Measurements from ENCODE around the gene DDX21. TPM values are rescaled to one million over a fixed set of nuclear protein-coding genes. Genes with fewer than 3 reads are reported as not detected.

DDX21 gene
- 147 and 243 TPM in 2 replicates for total RNA-seq (2016; rRNA removed; fragmentation: Illumina TruSeq; extraction: Trizol)
- 18.5 and 21.4 TPM in 2 replicates for total RNA-seq (2016; cell fraction: cytosol; rRNA removed; fragmentation: Illumina TruSeq; extraction: Trizol; ENCODE audit: low read depth)
- 150 and 235 TPM in 2 replicates for total RNA-seq (2016; cell fraction: insoluble cytoplasmic fraction; rRNA removed; fragmentation: Illumina TruSeq; extraction: Trizol)
- 41.7 and 49.4 TPM in 2 replicates for total RNA-seq (2016; cell fraction: membrane; rRNA removed; fragmentation: Illumina TruSeq; extraction: Trizol)
- 84.4 and 87.8 TPM in 2 replicates for total RNA-seq (2016; cell fraction: nucleus; rRNA removed; fragmentation: Illumina TruSeq; extraction: Trizol)
- polyA plus RNA-seq (2011; rRNA removed), result 44.6 and 52.5 TPM in 2 replicates
- 26.0 and 44.8 TPM in 2 replicates for polyA plus RNA-seq (2011; cell fraction: cytosol; rRNA removed)
- polyA plus RNA-seq (2011; cell fraction: nucleus; rRNA removed), result 12.2 and 19.6 TPM in 2 replicates
- polyA plus RNA-seq (2012), result 81.8 and 92.3 TPM in 2 replicates
- 3.2 and 3.7 TPM in 2 replicates for polyA plus RNA-seq (2016; cell fraction: cytosol; fragmentation: Illumina TruSeq; extraction: Trizol; ENCODE audit: low read depth)
- 164 and 173 TPM in 2 replicates for polyA plus RNA-seq (2016; cell fraction: insoluble cytoplasmic fraction; fragmentation: Illumina TruSeq; extraction: Trizol; ENCODE audit: low read depth)
- polyA plus RNA-seq (2016; cell fraction: membrane; fragmentation: Illumina TruSeq; extraction: Trizol; ENCODE audit: low read depth), result 12.7 and 16.7 TPM in 2 replicates
- polyA plus RNA-seq (2016; cell fraction: nucleus; fragmentation: Illumina TruSeq; extraction: Trizol; ENCODE audit: insufficient read depth, low read depth), result 79.6 and 82.3 TPM in 2 replicates
- polyA minus RNA-seq (2011; rRNA and poly(A)+ RNA removed; ENCODE audit: low replicate concordance), result 27.9 and 56.7 TPM in 2 replicates
- 59.1 and 64.1 TPM in 2 replicates for polyA minus RNA-seq (2011; cell fraction: cytosol; rRNA and poly(A)+ RNA removed)
- 33.7 and 45.9 TPM in 2 replicates for polyA minus RNA-seq (2011; cell fraction: nucleus; rRNA and poly(A)+ RNA removed)
- Bru-seq, nascent RNA, result percentile 96 among the genes with signal in this experiment
- percentile 99 among the genes with signal in this experiment for BruChase-seq, experiment 1, labeled RNA remaining after a 6-hour chase
- percentile 99 among the genes with signal in this experiment for BruChase-seq, experiment 2, labeled RNA remaining after a 2-hour chase
- long read RNA-seq, experiment 1, full-length matches to known transcripts, result 13 of 70 reads
- long read RNA-seq, experiment 1, partial matches to known transcripts, result 50 of 70 reads
- long read RNA-seq, experiment 1, other reads (novel, unspliced or antisense), result 7 of 70 reads
- long read RNA-seq, experiment 2, full-length matches to known transcripts, result 13 of 248 reads
- long read RNA-seq, experiment 2, partial matches to known transcripts, result 230 of 248 reads
- long read RNA-seq, experiment 2, other reads (novel, unspliced or antisense), result 5 of 248 reads

- Histone ChIP-seq H3K36me3 (replicated peaks in 1 of 2; ENCODE audit: control insufficient read depth in 1 of 2, insufficient read depth in 2 of 2, low read length in 2 of 2) (peaks cover 5 to 12% of the 10 kb centered on the region in 2 experiments), H2AFZ (ENCODE audit: low read length) (peak within 1 kb of the TSS; percentile 79), H4K20me1 (ENCODE audit: insufficient read depth, low read length) (peaks cover 25% of the 10 kb centered on the region), H3K27me3 (ENCODE audit: control insufficient read depth in 1 of 2, insufficient read depth in 2 of 2, low read length in 2 of 2) (no peaks in the 10 kb centered on the region; a peak in 1 of 5 replicates), H3K4me1 (ENCODE audit: insufficient read depth, low read length) (peaks cover 32% of the 10 kb centered on the region), H3K9ac (ENCODE audit: insufficient read depth, low read depth, low read length) (peak within 1 kb of the TSS; percentile 97), H3K79me2 (ENCODE audit: insufficient read depth, low read length) (peaks cover 54% of the 10 kb centered on the region), H3K4me3 (replicated peaks in 1 of 3; ENCODE audit: insufficient read depth in 1 of 3, low read depth in 2 of 3, low read length in 3 of 3) (peak within 1 kb of the TSS; percentile 66 to 96 (median 90)), H3K4me2 (ENCODE audit: low read depth, low read length) (peak within 1 kb of the TSS; percentile 95), H3K9me3 (ENCODE audit: low read length) (no peaks in the 10 kb centered on the region), H3K27ac (ENCODE audit: extremely low read length, insufficient read depth, low read length) (peak within 1 kb of the TSS; percentile 91)
- whole genome bisulfite sequencing (ENCODE audit: low lambda C conversion rate), result 2% methylated on average over 32 of the region's 53 CpGs
- intact Hi-C loops (cut with micrococcal nuclease; ENCODE audit: unreplicated experiment) (loop anchor here (1.0 to 5.0 kb wide), 2 partner anchors 55 to 136 kb away; partner anchors contain the start of gene DDX50), in situ Hi-C loops (cut with HindIII; ENCODE audit: extremely low pct_ligation_motif_present, low pct_unique_long_range_greater_than_20kb) (no loop called here)
- ChIA-PET POLR2A (interaction anchor here (1.0 to 2.3 kb wide), 7 partner anchors 12 to 235 kb away, joined by 3 to 9 read pairs (median 5); partner anchors contain the start of genes CCAR1 and DDX50), CTCF (ENCODE audit: low intra/inter-chr PET ratio, low total read pairs) (no interaction called here)
- peak; percentile 92 for DNase-seq (ENCODE audit: low spot score)
- BruUV-seq (replicated peaks), result TSS peak; percentile 73
- peak; percentile 96 for ATAC-seq
- peak; percentile 76 for FAIRE-seq
- TF ChIP-seq ZC3H13 (CRISPR knock-in tag; IDR thresholded peaks at IDR 0.05) (no peak), GTF3A (CRISPR knock-in tag; conservative IDR thresholded peaks at IDR 0.05) (peak; percentile 76), ZNF639 (CRISPR knock-in tag; conservative IDR thresholded peaks at IDR 0.05) (peak; percentile 63), ZNF709 (CRISPR knock-in tag; IDR thresholded peaks at IDR 0.05) (peak; percentile 89; the same call in 1 of the 2 replicates), ATF7-NPFF (CRISPR knock-in tag; IDR thresholded peaks at IDR 0.05; ENCODE audit: low read depth) (peak; percentile 54; the same call in 1 of the 2 replicates), NFKBIZ (CRISPR knock-in tag; IDR thresholded peaks at IDR 0.05) (peak; percentile 27; the same call in 1 of the 2 replicates), ONECUT2 (CRISPR knock-in tag; IDR thresholded peaks at IDR 0.05) (no peak), ZNF687 (CRISPR knock-in tag; IDR thresholded peaks at IDR 0.05) (no peak; the same call in 1 of the 2 replicates)
Measured at GRCh38 chr10:68955832-68956532, at the start of gene DDX21. DDX21 (plus strand) TSS chr10:68956170; CDS start chr10:68956226, 56 bp downstream.

All from HepG2 (cell line).